NT2/D1 (cell line): ENCODE results near the gene IGLL1.
"Not testable (repeated sequence)": the region's sequence is repeated elsewhere in the genome, so short reads cannot be mapped to it uniquely, and the experiment has no call there.

Source experiments
- DNase-seq: peaks from one replicate; pipeline ENCODE4 v3.0.0-alpha.2; 2011; ENCODE audit warnings: low read depth, low spot score
- H3K27me3 ChIP-seq: 2 replicates; pipeline ENCODE4 v1.6.0; 2011; ENCODE audit warnings: mild to moderate bottlenecking; ENCODE audit not compliant: insufficient read length, insufficient read depth
- H3K36me3 ChIP-seq: 2 replicates; pipeline ENCODE4 v1.6.1; 2011; ENCODE audit warnings: mild to moderate bottlenecking, low read length, mixed read lengths; ENCODE audit not compliant: insufficient read depth, insufficient read length
- H3K4me1 ChIP-seq: 2 replicates; pipeline ENCODE4 v1.5.1; 2011; ENCODE audit not compliant: insufficient read depth, insufficient read length
- H3K4me3 ChIP-seq: 2 replicates; pipeline ENCODE4 v1.5.1; 2011; ENCODE audit warnings: low read depth; ENCODE audit not compliant: insufficient read length
- H3K9ac ChIP-seq: 2 replicates; pipeline ENCODE4 v1.6.0; 2011; ENCODE audit warnings: low read depth; ENCODE audit not compliant: insufficient read length
- H3K9me3 ChIP-seq: 2 replicates; pipeline ENCODE4 v1.5.1; 2011; ENCODE audit warnings: mild to moderate bottlenecking, low read length; ENCODE audit not compliant: insufficient read depth
- SUZ12 ChIP-seq: IDR thresholded peaks from 2 replicates; pipeline ENCODE4 v1.6.1; 2011; ENCODE audit not compliant: insufficient read length, insufficient read depth; ENCODE audit errors: extremely low read depth
- YY1 ChIP-seq: IDR thresholded peaks from 2 replicates; pipeline ENCODE4 v1.6.1; 2011; ENCODE audit not compliant: insufficient read length, insufficient read depth
- ZNF274 ChIP-seq: IDR thresholded peaks from 2 replicates; pipeline ENCODE4 v1.6.1; 2011; ENCODE audit warnings: mild to moderate bottlenecking, low read depth, low read length

The IGLL1 gene

GRCh38 chr22:23551385-23551784 is 28.7 kb downstream of the IGLL1 start:
- Histone ChIP-seq H3K4me3 (no peak overlapping the region), H3K27me3 (peaks cover 25% of the 10 kb centered on the region), H3K4me1 (no peaks in the 10 kb centered on the region), H3K9me3 (no peaks in the 10 kb centered on the region), H3K36me3 (no peaks in the 10 kb centered on the region), H3K9ac (no peak overlapping the region)
- no peak for DNase-seq
- TF ChIP-seq SUZ12 = no peak
- TF ChIP-seq ZNF274 = no peak
- no peak for TF ChIP-seq YY1

GRCh38 chr22:23550049-23550650 is 29.9 kb downstream of the IGLL1 start:
- Histone ChIP-seq H3K9me3 (no peaks in the 10 kb centered on the region), H3K27me3 (peaks cover 25% of the 10 kb centered on the region), H3K36me3 (peaks cover 7% of the 10 kb centered on the region), H3K9ac (no peak overlapping the region), H3K4me1 (no peaks in the 10 kb centered on the region), H3K4me3 (no peak overlapping the region)
- TF ChIP-seq SUZ12 (no peak), YY1 (no peak), ZNF274 (no peak)
- DNase-seq = no peak

- no peak for DNase-seq
- H3K9me3 ChIP-seq = no peaks in the 10 kb centered on the region
- TF ChIP-seq SUZ12 = no peak
- no peak for TF ChIP-seq ZNF274
- H3K27me3 ChIP-seq = peaks cover 25% of the 10 kb centered on the region
- H3K36me3 ChIP-seq = peaks cover 16% of the 10 kb centered on the region
- H3K4me1 ChIP-seq = no peaks in the 10 kb centered on the region
- no peak overlapping the region for H3K9ac ChIP-seq
- no peak overlapping the region for H3K4me3 ChIP-seq
These were observed 30.9 kb downstream of the IGLL1 start for GRCh38 chr22:23549198-23549595.

GRCh38 chr22:23548501-23549197 is 31.4 kb downstream of the IGLL1 start:
- Histone ChIP-seq H3K9ac (no peak overlapping the region), H3K9me3 (no peaks in the 10 kb centered on the region), H3K4me3 (no peak overlapping the region), H3K27me3 (peaks cover 24% of the 10 kb centered on the region), H3K4me1 (no peaks in the 10 kb centered on the region), H3K36me3 (peaks cover 18% of the 10 kb centered on the region)
- DNase-seq = no peak
- TF ChIP-seq ZNF274 = no peak
- no peak for TF ChIP-seq SUZ12
- no peak for TF ChIP-seq YY1

- DNase-seq = no peak
These were observed 32.1 kb downstream of the IGLL1 start for GRCh38 chr22:23547818-23548500.

GRCh38 chr22:23547382-23547781 is 32.7 kb downstream of the IGLL1 start:
- H3K4me3 ChIP-seq, H3K9me3 ChIP-seq, H3K4me1 ChIP-seq, H3K9ac ChIP-seq, DNase-seq: not testable (repeated sequence)
- H3K36me3 ChIP-seq = peaks cover 18% of the 10 kb centered on the region
- H3K27me3 ChIP-seq = peaks cover 12% of the 10 kb centered on the region

More at GRCh38 chr22:23547818-23548500, 32.1 kb downstream of the IGLL1 start:
- Histone ChIP-seq H3K9me3 (no peaks in the 10 kb centered on the region), H3K4me3 (no peak overlapping the region), H3K4me1 (no peaks in the 10 kb centered on the region), H3K36me3 (peaks cover 18% of the 10 kb centered on the region), H3K27me3 (peaks cover 17% of the 10 kb centered on the region), H3K9ac (no peak overlapping the region)
- no peak for TF ChIP-seq ZNF274
- no peak for TF ChIP-seq SUZ12
- no peak for TF ChIP-seq YY1

- Histone ChIP-seq H3K4me3 (no peak overlapping the region), H3K9ac (no peak overlapping the region), H3K36me3 (peaks cover 22% of the 10 kb centered on the region), H3K27me3 (no peaks in the 10 kb centered on the region), H3K9me3 (no peaks in the 10 kb centered on the region), H3K4me1 (no peaks in the 10 kb centered on the region)
- TF ChIP-seq YY1 (no peak), SUZ12 (no peak), ZNF274 (no peak)
- DNase-seq = no peak
These were observed 35.2 kb downstream of the IGLL1 start for GRCh38 chr22:23544852-23545251.

- not testable (repeated sequence) for DNase-seq, H3K4me3 ChIP-seq, H3K9ac ChIP-seq, H3K27me3 ChIP-seq, H3K9me3 ChIP-seq, H3K4me1 ChIP-seq
- H3K36me3 ChIP-seq = peaks cover 28% of the 10 kb centered on the region
These were observed 36.5 kb downstream of the IGLL1 start for GRCh38 chr22:23543506-23544000.
